22Rv1 (cell line): ENCODE results near the gene INSYN1.

Experiments
- H3K27ac ChIP-seq: fragments of 450-650 bp; 2 replicates; pipeline ENCODE4 v1.5.1; 2017
- ZFX ChIP-seq: fragments of 450-650 bp; IDR thresholded peaks from 2 replicates; pipeline ENCODE4 v1.6.1; 2017; ENCODE audit warnings: antibody characterized with exemption, borderline replicate concordance
- TF ChIP-seq, protein P1 (sequence below): fragments of 450-650 bp; IDR thresholded peaks from 2 replicates; pipeline ENCODE4 v1.5.1; 2017; ENCODE audit warnings: mild to moderate bottlenecking

The INSYN1 gene

DNA sequence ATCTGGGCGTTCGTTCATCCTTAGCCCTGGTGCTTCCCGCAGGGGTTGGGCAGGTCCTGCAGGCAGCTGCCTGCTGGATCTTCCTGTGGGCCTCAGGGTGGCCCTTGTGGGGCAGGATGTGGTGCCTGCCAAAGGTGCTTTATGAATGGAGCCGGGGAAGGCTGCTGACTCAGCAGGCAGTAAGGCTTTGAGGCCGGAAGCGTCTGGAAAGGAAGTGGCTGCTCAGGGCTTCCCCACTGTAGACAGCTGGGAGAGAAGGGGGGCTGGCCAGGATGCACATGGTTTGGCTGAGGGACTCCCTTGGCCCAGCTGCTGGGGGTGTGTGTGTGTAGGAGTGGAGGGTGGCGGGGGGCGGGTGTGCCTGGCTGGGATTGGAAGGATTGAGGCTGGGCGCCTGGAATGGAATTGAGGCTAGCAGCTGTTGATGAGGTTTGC, 56.1 kb downstream of the INSYN1 start:
- TF ChIP-seq ZFX, result no peak
- TF ChIP-seq, protein P1, sequence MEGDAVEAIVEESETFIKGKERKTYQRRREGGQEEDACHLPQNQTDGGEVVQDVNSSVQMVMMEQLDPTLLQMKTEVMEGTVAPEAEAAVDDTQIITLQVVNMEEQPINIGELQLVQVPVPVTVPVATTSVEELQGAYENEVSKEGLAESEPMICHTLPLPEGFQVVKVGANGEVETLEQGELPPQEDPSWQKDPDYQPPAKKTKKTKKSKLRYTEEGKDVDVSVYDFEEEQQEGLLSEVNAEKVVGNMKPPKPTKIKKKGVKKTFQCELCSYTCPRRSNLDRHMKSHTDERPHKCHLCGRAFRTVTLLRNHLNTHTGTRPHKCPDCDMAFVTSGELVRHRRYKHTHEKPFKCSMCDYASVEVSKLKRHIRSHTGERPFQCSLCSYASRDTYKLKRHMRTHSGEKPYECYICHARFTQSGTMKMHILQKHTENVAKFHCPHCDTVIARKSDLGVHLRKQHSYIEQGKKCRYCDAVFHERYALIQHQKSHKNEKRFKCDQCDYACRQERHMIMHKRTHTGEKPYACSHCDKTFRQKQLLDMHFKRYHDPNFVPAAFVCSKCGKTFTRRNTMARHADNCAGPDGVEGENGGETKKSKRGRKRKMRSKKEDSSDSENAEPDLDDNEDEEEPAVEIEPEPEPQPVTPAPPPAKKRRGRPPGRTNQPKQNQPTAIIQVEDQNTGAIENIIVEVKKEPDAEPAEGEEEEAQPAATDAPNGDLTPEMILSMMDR, result no peak
- H3K27ac ChIP-seq, result no peak overlapping the region

DNA sequence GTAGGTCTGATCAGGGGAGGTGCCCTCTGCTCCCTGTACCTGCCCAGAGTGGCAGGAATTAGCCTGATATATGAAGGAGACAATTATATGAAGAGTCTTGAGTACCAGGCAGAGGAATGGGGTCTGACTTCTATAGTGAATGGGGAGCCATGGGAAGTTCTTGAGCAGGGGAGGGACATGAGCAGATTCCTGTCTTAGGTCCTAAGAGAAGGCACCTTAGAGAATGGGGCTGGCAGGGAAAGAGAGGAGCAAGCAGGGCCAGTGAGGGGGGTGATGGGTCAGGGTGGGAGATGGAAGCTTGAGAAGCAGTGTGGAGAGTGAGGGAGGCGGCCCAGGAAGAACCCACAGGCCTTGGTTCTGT, 56.5 kb downstream of the INSYN1 start:
- H3K27ac ChIP-seq, result no peak overlapping the region
- TF ChIP-seq, protein P1, result no peak
- TF ChIP-seq ZFX, result no peak

DNA sequence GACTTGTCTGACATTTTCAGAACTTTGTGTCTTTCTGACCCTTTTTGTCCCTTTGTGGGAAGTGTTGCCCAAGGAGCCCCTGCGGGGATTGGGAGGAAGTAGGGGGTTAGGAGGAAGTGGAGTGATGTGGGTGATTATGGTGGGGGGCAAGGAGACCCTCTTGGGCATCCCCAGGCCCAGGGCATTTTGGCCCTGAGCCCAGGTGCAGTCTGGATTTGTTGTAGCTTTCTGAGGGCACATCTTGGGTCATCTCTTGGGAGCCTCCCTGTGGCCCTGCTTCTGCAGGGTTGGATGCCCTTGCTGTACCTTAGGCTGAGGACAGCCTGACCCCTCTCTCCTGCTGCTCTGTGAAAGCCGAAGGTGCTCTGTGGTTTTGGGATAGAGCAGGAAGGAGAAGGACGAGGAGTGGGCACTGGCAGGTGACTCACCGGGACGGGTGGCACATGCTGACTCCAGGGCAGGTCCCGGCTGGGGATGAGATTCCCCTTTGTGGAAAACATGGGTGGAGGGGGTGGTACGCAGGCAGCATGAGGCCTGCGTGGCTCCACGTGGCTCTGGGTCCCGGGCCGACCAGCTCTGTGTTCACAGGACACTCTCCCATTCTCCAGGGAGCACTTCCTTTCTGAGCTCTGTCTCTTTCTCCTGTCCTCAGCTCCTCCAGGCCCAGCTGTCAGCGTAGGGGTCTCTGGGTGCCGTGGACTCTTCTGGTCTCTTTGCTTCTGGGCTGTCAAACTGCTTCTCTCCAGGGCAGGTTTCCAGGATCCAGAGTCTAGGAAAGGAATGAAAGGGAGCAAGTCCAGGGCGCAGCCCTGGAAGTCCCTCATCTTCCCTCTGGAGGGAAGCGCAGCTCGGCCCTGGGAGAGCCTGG, 57.1 kb downstream of the INSYN1 start:
- no peak overlapping the region for H3K27ac ChIP-seq

DNA sequence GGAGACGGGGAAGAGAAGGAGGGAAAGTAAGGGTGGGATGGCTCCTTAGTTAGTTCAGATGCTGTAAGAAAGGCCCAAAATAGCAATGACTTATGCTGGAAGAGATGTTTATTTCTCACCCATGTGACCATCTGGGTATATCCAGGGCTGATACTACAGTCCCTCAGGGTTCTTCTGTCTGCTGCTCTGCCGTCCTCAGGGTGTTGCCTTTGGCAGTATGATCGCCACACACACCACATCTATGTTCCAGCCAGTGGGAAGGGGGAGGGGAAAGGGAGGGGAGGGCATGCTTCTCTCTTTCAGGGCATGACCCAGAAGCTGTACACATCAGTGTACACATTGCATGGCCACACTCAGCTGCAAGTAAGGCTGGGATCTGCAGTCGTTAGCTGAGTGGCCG, 58.7 kb downstream of the INSYN1 start:
- H3K27ac ChIP-seq, result no peak overlapping the region
- no peak for TF ChIP-seq ZFX
- TF ChIP-seq, protein P1, result no peak

More for the DNA sequence above, 57.1 kb downstream of the INSYN1 start:
- no peak for TF ChIP-seq ZFX
- TF ChIP-seq, protein P1, result no peak

DNA sequence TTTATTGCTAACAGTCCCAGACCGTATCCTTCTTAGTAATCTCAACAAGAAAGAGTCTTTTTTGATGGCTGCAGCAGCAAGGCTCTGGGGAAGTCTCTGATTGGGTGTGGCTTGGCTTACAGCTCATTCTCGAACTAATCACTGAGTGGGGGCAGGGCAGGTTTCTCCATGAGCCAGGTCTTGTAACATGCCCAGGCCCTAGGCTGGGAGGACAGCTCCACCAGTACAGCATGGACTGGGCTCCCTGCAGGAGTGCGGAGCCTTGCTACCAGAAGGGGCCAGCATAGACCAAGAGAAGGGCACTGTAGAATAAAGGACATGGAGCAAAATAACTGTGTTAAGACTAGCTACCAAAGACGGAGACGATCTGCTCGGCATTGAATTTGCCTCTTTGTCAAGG, 61.8 kb downstream of the INSYN1 start:
- TF ChIP-seq, protein P1, result no peak
- TF ChIP-seq ZFX, result no peak
- H3K27ac ChIP-seq, result no peak overlapping the region

DNA sequence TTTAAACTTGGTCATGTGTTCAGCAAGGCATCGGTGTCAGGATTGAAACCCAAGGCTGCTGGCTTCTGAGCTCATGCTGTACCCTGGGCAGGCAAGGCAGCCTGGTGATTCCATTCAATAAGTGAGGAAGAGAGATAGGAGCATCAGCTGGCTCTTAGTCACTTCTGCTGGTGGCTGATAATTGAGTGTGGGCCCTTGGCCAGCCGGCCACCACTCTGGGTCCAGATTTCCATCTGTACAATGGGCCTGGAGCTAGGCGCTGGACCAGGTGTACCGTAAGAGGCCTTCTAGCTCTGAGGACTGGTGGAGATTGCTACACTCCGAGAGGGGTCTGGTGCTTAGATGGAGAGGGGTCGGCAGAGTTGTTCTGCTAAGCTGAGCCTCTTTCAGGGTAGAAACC, 64.7 kb downstream of the INSYN1 start:
- H3K27ac ChIP-seq, result no peak overlapping the region
- TF ChIP-seq, protein P1, result no peak
- no peak for TF ChIP-seq ZFX

DNA sequence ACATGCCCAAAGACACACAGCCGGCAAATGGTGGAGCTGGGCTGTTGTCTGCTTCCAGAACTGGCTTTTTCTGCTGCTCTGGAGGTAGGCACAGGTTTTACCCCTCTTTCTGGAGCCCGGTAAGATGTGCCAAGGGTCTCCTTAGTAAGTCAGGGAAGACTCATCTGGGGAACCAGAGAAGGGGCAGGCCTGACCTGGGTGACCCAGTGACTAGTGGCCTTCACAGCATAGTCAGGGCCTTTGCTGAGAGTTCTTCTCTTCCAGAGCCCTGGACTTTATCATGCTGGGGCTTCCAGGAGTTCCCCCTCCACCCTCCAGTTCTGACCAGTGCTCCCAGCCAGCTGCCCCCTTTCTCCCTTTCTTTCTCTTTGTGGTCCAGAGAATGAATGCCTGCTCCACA, 65.8 kb downstream of the INSYN1 start:
- H3K27ac ChIP-seq, result no peak overlapping the region
- TF ChIP-seq, protein P1, result no peak
- TF ChIP-seq ZFX, result no peak
